ENCODE data around the gene ABAT. TPM values are rescaled to one million over a fixed set of nuclear protein-coding genes. Genes with fewer than 3 reads are reported as not detected.

The ABAT gene
- total and polyA plus RNA-seq, 10 of the 15 experiments (the other 5 are each of a cell fraction or from before 2014, with no cell fraction given): 1.0 to 10.6 (median 1.9) TPM

Small RNA genes lying within 50 kb of the gene (small RNA-seq; reads per million reads assigned to genes)
- gene AC007224.1 (not detected), gene RN7SL743P (not detected), gene RNU7-63P (not detected)

Other genes starting within 250 kb of the ABAT start
- gene TMEM114, start 84.1 kb upstream of the ABAT start, total RNA-seq (2014; rRNA removed): not detected in 2 replicates
- not detected in 2 replicates for gene TMEM114, start 84.1 kb upstream of the ABAT start, total RNA-seq (2014; rRNA removed; fragmentation: Illumina TruSeq; extraction: Trizol)
- not detected in 2 replicates for gene TMEM114, start 84.1 kb upstream of the ABAT start, total RNA-seq (2021)
- gene TMEM114, start 84.1 kb upstream of the ABAT start, polyA plus RNA-seq (2011; rRNA removed): not detected in 2 replicates
- gene TMEM114, start 84.1 kb upstream of the ABAT start, polyA plus RNA-seq (2014; fragmentation: Illumina TruSeq; extraction: Trizol): not detected in 2 replicates
- gene TMEM114, start 84.1 kb upstream of the ABAT start, polyA plus RNA-seq (2014; fragmentation: Nextera tagmentation; extraction: Ambion mirVana): not detected
- gene TMEM114, start 84.1 kb upstream of the ABAT start, polyA plus RNA-seq (2014; rRNA removed): not detected in 2 replicates
- gene TMEM114, start 84.1 kb upstream of the ABAT start, polyA plus RNA-seq (2016; fragmentation: Nextera tagmentation; extraction: Ambion mirVana): not detected
- 16.1 and 21.9 TPM in 2 replicates for gene METTL22, start 52.9 kb upstream of the ABAT start, total RNA-seq (2014; rRNA removed)
- 16.1 and 17.6 TPM in 2 replicates for gene METTL22, start 52.9 kb upstream of the ABAT start, total RNA-seq (2014; rRNA removed; fragmentation: Illumina TruSeq; extraction: Trizol)
- 18.9 and 23.1 TPM in 2 replicates for gene METTL22, start 52.9 kb upstream of the ABAT start, total RNA-seq (2021)
- gene METTL22, start 52.9 kb upstream of the ABAT start, polyA plus RNA-seq (2011; rRNA removed): 25.6 and 34.7 TPM in 2 replicates
- 17.0 and 17.7 TPM in 2 replicates for gene METTL22, start 52.9 kb upstream of the ABAT start, polyA plus RNA-seq (2014; fragmentation: Illumina TruSeq; extraction: Trizol)
- 1 to 10 TPM; 6.4 to 9.2 TPM for gene METTL22, start 52.9 kb upstream of the ABAT start, polyA plus RNA-seq (2014; fragmentation: Nextera tagmentation; extraction: Ambion mirVana)
- gene METTL22, start 52.9 kb upstream of the ABAT start, polyA plus RNA-seq (2014; rRNA removed): 26.1 and 28.0 TPM in 2 replicates
- 10 to 100 TPM; 18.5 to 19.1 TPM for gene METTL22, start 52.9 kb upstream of the ABAT start, polyA plus RNA-seq (2016; fragmentation: Nextera tagmentation; extraction: Ambion mirVana)
- 9.0 and 10.6 TPM in 2 replicates for gene TMEM186, start 123.0 kb downstream of the ABAT start, total RNA-seq (2014; rRNA removed)
- gene TMEM186, start 123.0 kb downstream of the ABAT start, total RNA-seq (2014; rRNA removed; fragmentation: Illumina TruSeq; extraction: Trizol): 11.9 and 13.0 TPM in 2 replicates
- 15.8 and 16.9 TPM in 2 replicates for gene TMEM186, start 123.0 kb downstream of the ABAT start, total RNA-seq (2021)
- 12.8 and 15.8 TPM in 2 replicates for gene TMEM186, start 123.0 kb downstream of the ABAT start, polyA plus RNA-seq (2011; rRNA removed)
- 15.4 and 16.7 TPM in 2 replicates for gene TMEM186, start 123.0 kb downstream of the ABAT start, polyA plus RNA-seq (2014; fragmentation: Illumina TruSeq; extraction: Trizol)
- 10 to 100 TPM; 27.3 to 28.9 TPM for gene TMEM186, start 123.0 kb downstream of the ABAT start, polyA plus RNA-seq (2014; fragmentation: Nextera tagmentation; extraction: Ambion mirVana)
- 17.2 and 17.4 TPM in 2 replicates for gene TMEM186, start 123.0 kb downstream of the ABAT start, polyA plus RNA-seq (2014; rRNA removed)
- 10 to 100 TPM; 23.3 to 28.1 TPM for gene TMEM186, start 123.0 kb downstream of the ABAT start, polyA plus RNA-seq (2016; fragmentation: Nextera tagmentation; extraction: Ambion mirVana)
- 52.0 and 52.3 TPM in 2 replicates for gene PMM2, start 123.2 kb downstream of the ABAT start, total RNA-seq (2014; rRNA removed)
- 56.2 and 58.1 TPM in 2 replicates for gene PMM2, start 123.2 kb downstream of the ABAT start, total RNA-seq (2014; rRNA removed; fragmentation: Illumina TruSeq; extraction: Trizol)
- gene PMM2, start 123.2 kb downstream of the ABAT start, total RNA-seq (2021): 51.6 and 61.4 TPM in 2 replicates
- gene PMM2, start 123.2 kb downstream of the ABAT start, polyA plus RNA-seq (2011; rRNA removed): 33.2 and 46.7 TPM in 2 replicates
- 69.4 and 108 TPM in 2 replicates for gene PMM2, start 123.2 kb downstream of the ABAT start, polyA plus RNA-seq (2014; fragmentation: Illumina TruSeq; extraction: Trizol)
- 10 to 100 TPM; 22.6 to 24.2 TPM for gene PMM2, start 123.2 kb downstream of the ABAT start, polyA plus RNA-seq (2014; fragmentation: Nextera tagmentation; extraction: Ambion mirVana)
- gene PMM2, start 123.2 kb downstream of the ABAT start, polyA plus RNA-seq (2014; rRNA removed): 57.5 TPM in 2 replicates
- 10 to 100 TPM; 47.8 to 52.6 TPM for gene PMM2, start 123.2 kb downstream of the ABAT start, polyA plus RNA-seq (2016; fragmentation: Nextera tagmentation; extraction: Ambion mirVana)
- gene CARHSP1, start 194.4 kb downstream of the ABAT start, total RNA-seq (2014; rRNA removed): 92.3 and 109 TPM in 2 replicates
- gene CARHSP1, start 194.4 kb downstream of the ABAT start, total RNA-seq (2014; rRNA removed; fragmentation: Illumina TruSeq; extraction: Trizol): 40.5 and 45.0 TPM in 2 replicates
- 61.3 and 68.6 TPM in 2 replicates for gene CARHSP1, start 194.4 kb downstream of the ABAT start, total RNA-seq (2021)
- 39.2 and 65.3 TPM in 2 replicates for gene CARHSP1, start 194.4 kb downstream of the ABAT start, polyA plus RNA-seq (2011; rRNA removed)
- 24.7 and 34.1 TPM in 2 replicates for gene CARHSP1, start 194.4 kb downstream of the ABAT start, polyA plus RNA-seq (2014; fragmentation: Illumina TruSeq; extraction: Trizol)
- gene CARHSP1, start 194.4 kb downstream of the ABAT start, polyA plus RNA-seq (2014; fragmentation: Nextera tagmentation; extraction: Ambion mirVana): 1 to 10 TPM; 5.5 to 8.4 TPM
- gene CARHSP1, start 194.4 kb downstream of the ABAT start, polyA plus RNA-seq (2014; rRNA removed): 104 and 112 TPM in 2 replicates
- 10 to 100 TPM; 83.2 to 86.2 TPM for gene CARHSP1, start 194.4 kb downstream of the ABAT start, polyA plus RNA-seq (2016; fragmentation: Nextera tagmentation; extraction: Ambion mirVana)
- gene LITAFD, start 207.7 kb downstream of the ABAT start, total RNA-seq (2014; rRNA removed): not detected in 2 replicates
- not detected in 2 replicates for gene LITAFD, start 207.7 kb downstream of the ABAT start, total RNA-seq (2014; rRNA removed; fragmentation: Illumina TruSeq; extraction: Trizol)
- not detected in 2 replicates for gene LITAFD, start 207.7 kb downstream of the ABAT start, total RNA-seq (2021)
- gene LITAFD, start 207.7 kb downstream of the ABAT start, polyA plus RNA-seq (2011; rRNA removed): not detected in 2 replicates
- not detected in 2 replicates for gene LITAFD, start 207.7 kb downstream of the ABAT start, polyA plus RNA-seq (2014; fragmentation: Illumina TruSeq; extraction: Trizol)
- gene LITAFD, start 207.7 kb downstream of the ABAT start, polyA plus RNA-seq (2014; fragmentation: Nextera tagmentation; extraction: Ambion mirVana): not detected
- gene LITAFD, start 207.7 kb downstream of the ABAT start, polyA plus RNA-seq (2014; rRNA removed): not detected in 2 replicates
- not detected for gene LITAFD, start 207.7 kb downstream of the ABAT start, polyA plus RNA-seq (2016; fragmentation: Nextera tagmentation; extraction: Ambion mirVana)

Measured in GM12878 (cell line).